Fibroblast of upper back skin (primary cell): Measurements from ENCODE around the gene SLC6A18.
"Not testable (repeated sequence)": the region's sequence is repeated elsewhere in the genome, so short reads cannot be mapped to it uniquely, and the experiment has no call there.

Experiments
- DNase-seq: peaks from one replicate; pipeline ENCODE4 v3.0.0-alpha.2; 2013

Gene SLC6A18

GRCh38 chr5:1278656-1279442 is 53.7 kb downstream of the SLC6A18 start:
- no peak for DNase-seq

DNA sequence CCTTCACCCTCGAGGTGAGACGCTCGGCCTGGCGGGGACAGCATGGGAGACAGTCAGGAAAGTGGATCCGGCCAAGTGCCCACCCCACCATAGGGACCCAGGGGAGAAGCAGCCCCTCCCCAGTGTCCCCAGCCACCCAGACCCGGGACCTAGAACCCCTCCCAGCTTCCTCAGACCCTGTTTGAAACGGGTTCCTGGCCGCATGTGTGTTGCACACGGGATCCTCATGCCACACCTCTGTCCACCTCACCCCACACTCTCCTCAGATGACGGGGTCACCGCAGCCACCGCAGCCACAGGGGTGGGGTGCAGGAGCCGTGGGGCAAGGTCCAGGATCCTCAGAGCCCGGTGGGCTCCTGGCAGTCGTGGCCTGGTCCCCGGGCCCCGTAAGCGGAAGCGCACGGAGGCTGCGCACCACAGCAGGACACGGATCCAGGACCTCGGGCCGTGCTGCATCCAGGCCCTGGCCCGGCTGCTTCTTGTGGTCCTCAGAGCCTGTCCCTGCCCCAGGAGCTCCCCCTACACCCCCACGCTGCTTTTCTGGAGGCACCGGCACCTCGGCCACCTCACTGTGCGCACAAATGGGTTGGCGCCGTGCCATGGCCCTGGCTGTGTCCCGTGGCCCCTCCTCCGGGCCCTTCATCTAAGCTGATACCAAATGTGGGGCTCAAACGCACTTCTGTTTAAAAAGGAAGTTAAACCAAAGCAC is 54.4 kb downstream of the SLC6A18 start:
- no peak for DNase-seq

GRCh38 chr5:1280177-1281037 is 55.2 kb downstream of the SLC6A18 start:
- no peak for DNase-seq

GRCh38 chr5:1281038-1281882 is 56.1 kb downstream of the SLC6A18 start:
- DNase-seq: no peak

GRCh38 chr5:1282131-1282992 is 57.2 kb downstream of the SLC6A18 start:
- no peak for DNase-seq

DNA sequence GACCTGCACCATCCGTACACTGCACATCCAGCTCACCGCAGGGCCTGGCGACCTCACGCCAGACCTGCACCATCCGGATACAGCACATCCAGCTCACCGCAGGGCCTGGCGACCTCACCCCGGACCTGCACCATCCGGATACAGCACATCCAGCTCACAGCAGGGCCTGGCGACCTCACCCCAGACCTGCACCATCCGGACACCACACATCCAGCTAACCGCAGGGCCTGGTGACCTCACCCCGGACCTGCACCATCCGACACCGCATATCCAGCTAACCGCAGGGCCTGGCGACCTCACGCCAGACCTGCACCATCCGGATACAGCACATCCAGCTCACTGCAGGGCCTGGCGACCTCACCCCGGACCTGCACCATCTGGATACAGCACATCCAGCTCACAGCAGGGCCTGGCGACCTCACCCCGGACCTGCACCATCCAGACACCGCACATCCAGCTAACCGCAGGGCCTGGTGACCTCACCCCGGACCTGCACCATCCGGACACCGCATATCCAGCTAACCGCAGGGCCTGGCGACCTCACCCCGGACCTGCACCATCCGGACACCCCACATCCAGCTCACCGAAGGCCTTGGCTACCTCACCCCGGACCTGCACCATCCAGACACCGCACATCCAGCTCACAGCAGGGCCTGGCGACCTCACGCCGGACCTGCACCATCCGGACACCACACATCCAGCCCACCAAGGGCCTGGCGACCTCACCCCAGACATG is 58.0 kb downstream of the SLC6A18 start:
- not testable (repeated sequence) for DNase-seq

- not testable (repeated sequence) for DNase-seq
Observed at GRCh38 chr5:1283729-1284041, 58.5 kb downstream of the SLC6A18 start.

- not testable (repeated sequence) for DNase-seq
Observed at GRCh38 chr5:1284336-1284970, 59.3 kb downstream of the SLC6A18 start.

DNA sequence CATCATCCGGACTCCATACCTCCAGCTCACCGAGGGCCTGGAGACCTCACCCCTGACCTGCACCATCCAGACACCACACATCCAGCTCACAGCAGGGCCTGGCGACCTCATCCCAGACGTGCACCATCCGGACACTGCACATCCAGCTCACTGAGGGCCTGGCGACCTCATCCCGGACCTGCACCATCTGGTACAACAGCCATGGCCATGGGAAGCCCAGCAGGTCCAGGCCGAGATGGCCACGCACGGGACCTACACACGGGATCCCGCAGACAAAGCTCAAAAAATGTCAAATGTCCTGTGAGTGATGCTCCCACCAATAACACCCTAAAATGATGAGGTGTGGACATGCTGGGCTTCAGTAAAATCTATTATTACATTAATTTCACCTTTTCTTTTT is 60.0 kb downstream of the SLC6A18 start:
- DNase-seq: no peak

GRCh38 chr5:1285883-1286291 is 60.7 kb downstream of the SLC6A18 start:
- no peak for DNase-seq

- DNase-seq: no peak
Observed at GRCh38 chr5:1288439-1289335, 63.5 kb downstream of the SLC6A18 start.

DNA sequence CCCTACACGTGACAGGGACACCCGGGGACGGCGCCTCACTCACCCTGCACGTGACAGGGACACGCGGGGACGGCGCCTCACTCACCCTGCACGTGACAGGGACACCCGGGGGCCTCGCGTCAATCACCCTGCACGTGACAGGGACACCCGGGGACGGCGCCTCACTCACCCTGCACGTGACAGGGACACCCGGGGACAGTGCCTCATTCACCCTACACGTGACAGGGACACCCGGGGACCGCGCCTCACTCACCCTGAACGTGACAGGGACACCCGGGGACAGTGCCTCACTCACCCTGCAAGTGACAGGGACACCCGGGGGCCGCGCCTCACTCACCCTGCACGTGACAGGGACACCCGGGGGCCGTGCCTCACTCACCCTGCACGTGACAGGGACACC is 64.4 kb downstream of the SLC6A18 start:
- not testable (repeated sequence) for DNase-seq

- not testable (repeated sequence) for DNase-seq
Observed at GRCh38 chr5:1290956-1291355, 65.8 kb downstream of the SLC6A18 start.

GRCh38 chr5:1291611-1292080 is 66.5 kb downstream of the SLC6A18 start:
- no peak for DNase-seq

- DNase-seq: no peak
Observed at GRCh38 chr5:1292139-1292538, 67.0 kb downstream of the SLC6A18 start.

GRCh38 chr5:1292846-1293415 is 67.8 kb downstream of the SLC6A18 start:
- DNase-seq: no peak

GRCh38 chr5:1293416-1294205 is 68.4 kb downstream of the SLC6A18 start:
- DNase-seq: no peak
